Esophagus muscularis mucosa (tissue), 4 donors: ENCODE results near the gene CHCHD5.

ENCODE experiments used
- CTCF ChIP-seq, 3 experiments: fragments of 200-600 bp in 2 of 3; fragments of 450-650 bp in 1 of 3; sonication (generic) in 2 of 3; IDR thresholded peaks; one replicate each; pipeline ENCODE4 v1.5.1; 2017 to 2019; ENCODE audit warnings: antibody characterized with exemption in 3 of 3, mild to moderate bottlenecking in 2 of 3, moderate library complexity in 1 of 3
- EP300 ChIP-seq: sonication (generic); formaldehyde crosslinking; IDR thresholded peaks from one replicate; pipeline ENCODE4 v1.6.1; 2017; ENCODE audit warnings: antibody characterized with exemption
- POLR2A ChIP-seq: fragments of 450-650 bp; IDR thresholded peaks from one replicate; pipeline ENCODE4 v1.6.1; 2017; ENCODE audit warnings: antibody characterized with exemption, moderate library complexity, mild to moderate bottlenecking, low read depth

GRCh38 chr2:112572005-112572404, 12.4 kb upstream of the CHCHD5 start:
- TF ChIP-seq CTCF (IDR thresholded peaks at IDR 0.05) (no peak), POLR2A (no peak), EP300 (no peak)
